GM23338 (cell line): ENCODE results near the gene KRTAP5-3. TPM values are rescaled to one million over a fixed set of nuclear protein-coding genes. Genes with fewer than 3 reads are reported as not detected.

ENCODE experiments used
- ATAC-seq: fragments of 200-7000 bp; cut with Tn5 transposase; 3 replicates; pipeline ENCODE4 v1.9.1; 2020
- DNase-seq: peaks from one replicate; pipeline ENCODE4 v3.0.0-alpha.2; 2015; ENCODE audit warnings: low spot score
- H2AFZ ChIP-seq: fragments of 200-600 bp; sonication (generic); 2 replicates; pipeline ENCODE4 v1.8.0; 2016; ENCODE audit warnings: antibody characterized with exemption, mild to moderate bottlenecking, moderate library complexity
- H3F3A ChIP-seq: fragments of 200-600 bp; sonication (generic); replicated peaks from 2 replicates; pipeline ENCODE4 v1.8.0; 2017; ENCODE audit warnings: antibody characterized with exemption, mixed run types, low read depth
- H3K27ac ChIP-seq: fragments of 200-600 bp; sonication (generic); 2 replicates; pipeline ENCODE4 v1.6.1; 2016; ENCODE audit warnings: low read depth
- H3K27me3 ChIP-seq: fragments of 200-600 bp; sonication (generic); 2 replicates; pipeline ENCODE4 v1.8.0; 2016; ENCODE audit warnings: mild to moderate bottlenecking, mixed run types, moderate library complexity; ENCODE audit not compliant: insufficient read depth
- H3K36me3 ChIP-seq: fragments of 200-600 bp; sonication (generic); 2 replicates; pipeline ENCODE4 v1.8.0; 2016; ENCODE audit warnings: mild to moderate bottlenecking; ENCODE audit not compliant: insufficient read depth
- H3K4me1 ChIP-seq: fragments of 200-600 bp; sonication (generic); 2 replicates; pipeline ENCODE4 v1.8.0; 2016; ENCODE audit warnings: mild to moderate bottlenecking, moderate library complexity; ENCODE audit not compliant: insufficient read depth
- H3K4me2 ChIP-seq: fragments of 200-600 bp; sonication (generic); 2 replicates; pipeline ENCODE4 v1.7.1; 2017; ENCODE audit warnings: mixed run types
- H3K4me3 ChIP-seq: fragments of 200-600 bp; sonication (generic); 2 replicates; pipeline ENCODE4 v1.6.1; 2016; ENCODE audit warnings: mixed run types
- H3K79me2 ChIP-seq: fragments of 200-600 bp; sonication (generic); replicated peaks from 2 replicates; pipeline ENCODE4 v1.8.0; 2017; ENCODE audit warnings: mild to moderate bottlenecking; ENCODE audit not compliant: insufficient read depth
- H3K9me2 ChIP-seq: fragments of 200-600 bp; sonication (generic); 2 replicates; pipeline ENCODE4 v1.8.0; 2017; ENCODE audit not compliant: insufficient read depth
- H4K20me1 ChIP-seq: fragments of 200-600 bp; sonication (generic); replicated peaks from 2 replicates; pipeline ENCODE4 v1.8.0; 2017; ENCODE audit warnings: mild to moderate bottlenecking; ENCODE audit not compliant: insufficient read depth
- H3K27ac Mint-ChIP-seq: 2 replicates; pipeline ENCODE4 v1.8.0; 2020; ENCODE audit warnings: inconsistent platforms, mild to moderate bottlenecking, moderate library complexity, mixed read lengths
- H3K27me3 Mint-ChIP-seq: 3 replicates; pipeline ENCODE4 v1.8.0; 2022; ENCODE audit warnings: low read depth, mild to moderate bottlenecking, moderate library complexity, mixed read lengths, inconsistent platforms; ENCODE audit not compliant: insufficient read depth, poor library complexity
- H3K36me3 Mint-ChIP-seq: 3 replicates; pipeline ENCODE4 v1.8.0; 2021; ENCODE audit warnings: low read depth, mild to moderate bottlenecking, inconsistent platforms, moderate library complexity, mixed read lengths
- H3K4me1 Mint-ChIP-seq: 3 replicates; pipeline ENCODE4 v1.8.0; 2020; ENCODE audit warnings: mild to moderate bottlenecking, inconsistent platforms, mixed read lengths
- H3K4me3 Mint-ChIP-seq: 3 replicates; pipeline ENCODE4 v1.8.0; 2021; ENCODE audit warnings: moderate library complexity, mild to moderate bottlenecking, inconsistent platforms, mixed read lengths
- H3K9me3 Mint-ChIP-seq: 3 replicates; pipeline ENCODE4 v1.8.0; 2020; ENCODE audit warnings: moderate library complexity, mild to moderate bottlenecking, inconsistent platforms, mixed read lengths
- JUNB ChIP-seq: IDR thresholded peaks from one replicate; pipeline ENCODE4 v1.6.1; 2016; ENCODE audit warnings: antibody characterized with exemption; ENCODE audit not compliant: unreplicated experiment
- POLR2AphosphoS5 ChIP-seq: IDR thresholded peaks from 2 replicates; pipeline ENCODE4 v1.6.1; 2016; ENCODE audit warnings: antibody characterized with exemption, low read depth
- ZNF114 ChIP-seq: fragments of 250-450 bp; sonication (Bioruptor Pico); IDR thresholded peaks from 2 replicates; pipeline ENCODE4 v1.5.0; 2020; ENCODE audit warnings: mild to moderate bottlenecking, moderate library complexity
- ZNF331 ChIP-seq: fragments of 250-450 bp; sonication (Bioruptor Pico); IDR thresholded peaks from 2 replicates; pipeline ENCODE4 v1.5.0; 2020; ENCODE audit warnings: low read depth, mild to moderate bottlenecking, moderate library complexity
- polyA plus RNA-seq: library from polyadenylated mRNA; unstranded; fragments of >200 nt; fragmentation: Nextera tagmentation; extraction: Ambion mirVana; gene quantifications from 2 replicates; pipeline ENCODE4 v1.2.1, GENCODE V29; 2016
- total RNA-seq: library from RNA; depleted of rRNA; stranded (reverse); fragments of >200 nt; shearing (Covaris generic); gene quantifications from 2 replicates; pipeline ENCODE4 v1.2.3, GENCODE V29; 2014
- TF ChIP-seq, protein P1 (sequence below), 2 experiments: fragments of 200-600 bp in 1 of 2; sonication (generic) in 1 of 2; conservative IDR thresholded peaks; 2 replicates each; pipeline versions ENCODE4 v1.5.1 to v1.6.1; 2016 to 2017; ENCODE audit warnings: antibody characterized with exemption in 2 of 2, low read depth in 2 of 2, mild to moderate bottlenecking in 2 of 2, moderate library complexity in 1 of 2
- TF ChIP-seq, protein P2 (sequence below): IDR thresholded peaks from one replicate; pipeline ENCODE4 v1.6.1; 2018; ENCODE audit warnings: antibody characterized with exemption; ENCODE audit not compliant: unreplicated experiment
- TF ChIP-seq, protein P3 (sequence below): fragments of 250-450 bp; sonication (Bioruptor Pico); IDR thresholded peaks from 2 replicates; pipeline ENCODE4 v1.5.0; 2020; ENCODE audit warnings: mild to moderate bottlenecking, moderate library complexity

KRTAP5-3 gene
- total and polyA plus RNA-seq, 2 experiments from 2014 or later: not detected

DNA sequence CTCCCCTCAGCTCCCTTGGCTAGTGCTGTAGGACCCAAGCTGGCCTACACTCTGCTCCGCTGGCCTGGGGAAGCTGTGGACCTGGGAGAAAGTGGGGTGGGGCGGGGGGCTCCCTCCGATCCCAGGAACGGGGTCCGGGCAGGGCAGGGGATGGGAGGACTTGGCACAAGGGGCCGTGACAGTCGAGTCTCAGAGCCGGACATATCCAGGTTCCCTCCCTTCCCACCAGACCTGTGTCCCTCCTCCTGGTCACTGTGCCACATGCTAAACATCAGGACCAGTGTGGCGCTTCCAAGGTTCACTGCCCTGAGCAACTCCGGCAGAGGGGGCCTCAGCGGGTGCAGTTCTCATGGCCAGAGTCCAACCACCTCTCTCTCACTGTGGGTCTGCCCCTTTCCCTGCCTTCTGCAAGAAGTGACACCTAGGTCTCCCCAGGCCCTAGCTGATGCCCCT lies 38.2 kb downstream of the KRTAP5-3 start:
- no peaks in the 10 kb centered on the region for H3K79me2 ChIP-seq
- H3K4me2 ChIP-seq: no peak overlapping the region
- no peaks in the 10 kb centered on the region for H3K36me3 ChIP-seq
- H3K27ac ChIP-seq: no peak overlapping the region
- no peaks in the 10 kb centered on the region for H3K9me2 ChIP-seq
- Mint-ChIP-seq H3K9me3 (no peaks in the 10 kb centered on the region), H3K4me3 (no peak overlapping the region), H3K27ac (no peak overlapping the region), H3K36me3 (no peaks in the 10 kb centered on the region), H3K27me3 (peaks cover 41% of the 10 kb centered on the region), H3K4me1 (peaks cover 21% of the 10 kb centered on the region)
- TF ChIP-seq JUNB: no peak
- TF ChIP-seq, protein P1, sequence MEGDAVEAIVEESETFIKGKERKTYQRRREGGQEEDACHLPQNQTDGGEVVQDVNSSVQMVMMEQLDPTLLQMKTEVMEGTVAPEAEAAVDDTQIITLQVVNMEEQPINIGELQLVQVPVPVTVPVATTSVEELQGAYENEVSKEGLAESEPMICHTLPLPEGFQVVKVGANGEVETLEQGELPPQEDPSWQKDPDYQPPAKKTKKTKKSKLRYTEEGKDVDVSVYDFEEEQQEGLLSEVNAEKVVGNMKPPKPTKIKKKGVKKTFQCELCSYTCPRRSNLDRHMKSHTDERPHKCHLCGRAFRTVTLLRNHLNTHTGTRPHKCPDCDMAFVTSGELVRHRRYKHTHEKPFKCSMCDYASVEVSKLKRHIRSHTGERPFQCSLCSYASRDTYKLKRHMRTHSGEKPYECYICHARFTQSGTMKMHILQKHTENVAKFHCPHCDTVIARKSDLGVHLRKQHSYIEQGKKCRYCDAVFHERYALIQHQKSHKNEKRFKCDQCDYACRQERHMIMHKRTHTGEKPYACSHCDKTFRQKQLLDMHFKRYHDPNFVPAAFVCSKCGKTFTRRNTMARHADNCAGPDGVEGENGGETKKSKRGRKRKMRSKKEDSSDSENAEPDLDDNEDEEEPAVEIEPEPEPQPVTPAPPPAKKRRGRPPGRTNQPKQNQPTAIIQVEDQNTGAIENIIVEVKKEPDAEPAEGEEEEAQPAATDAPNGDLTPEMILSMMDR (conservative IDR thresholded peaks at IDR 0.05; ENCODE audit: low read depth in 2 of 2): no peak
- no peak for TF ChIP-seq POLR2AphosphoS5
- TF ChIP-seq ZNF114 (CRISPR knock-in tag): no peak
- TF ChIP-seq ZNF331 (CRISPR knock-in tag): no peak
- TF ChIP-seq, protein P2, sequence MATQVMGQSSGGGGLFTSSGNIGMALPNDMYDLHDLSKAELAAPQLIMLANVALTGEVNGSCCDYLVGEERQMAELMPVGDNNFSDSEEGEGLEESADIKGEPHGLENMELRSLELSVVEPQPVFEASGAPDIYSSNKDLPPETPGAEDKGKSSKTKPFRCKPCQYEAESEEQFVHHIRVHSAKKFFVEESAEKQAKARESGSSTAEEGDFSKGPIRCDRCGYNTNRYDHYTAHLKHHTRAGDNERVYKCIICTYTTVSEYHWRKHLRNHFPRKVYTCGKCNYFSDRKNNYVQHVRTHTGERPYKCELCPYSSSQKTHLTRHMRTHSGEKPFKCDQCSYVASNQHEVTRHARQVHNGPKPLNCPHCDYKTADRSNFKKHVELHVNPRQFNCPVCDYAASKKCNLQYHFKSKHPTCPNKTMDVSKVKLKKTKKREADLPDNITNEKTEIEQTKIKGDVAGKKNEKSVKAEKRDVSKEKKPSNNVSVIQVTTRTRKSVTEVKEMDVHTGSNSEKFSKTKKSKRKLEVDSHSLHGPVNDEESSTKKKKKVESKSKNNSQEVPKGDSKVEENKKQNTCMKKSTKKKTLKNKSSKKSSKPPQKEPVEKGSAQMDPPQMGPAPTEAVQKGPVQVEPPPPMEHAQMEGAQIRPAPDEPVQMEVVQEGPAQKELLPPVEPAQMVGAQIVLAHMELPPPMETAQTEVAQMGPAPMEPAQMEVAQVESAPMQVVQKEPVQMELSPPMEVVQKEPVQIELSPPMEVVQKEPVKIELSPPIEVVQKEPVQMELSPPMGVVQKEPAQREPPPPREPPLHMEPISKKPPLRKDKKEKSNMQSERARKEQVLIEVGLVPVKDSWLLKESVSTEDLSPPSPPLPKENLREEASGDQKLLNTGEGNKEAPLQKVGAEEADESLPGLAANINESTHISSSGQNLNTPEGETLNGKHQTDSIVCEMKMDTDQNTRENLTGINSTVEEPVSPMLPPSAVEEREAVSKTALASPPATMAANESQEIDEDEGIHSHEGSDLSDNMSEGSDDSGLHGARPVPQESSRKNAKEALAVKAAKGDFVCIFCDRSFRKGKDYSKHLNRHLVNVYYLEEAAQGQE: no peak
- TF ChIP-seq, protein P3, sequence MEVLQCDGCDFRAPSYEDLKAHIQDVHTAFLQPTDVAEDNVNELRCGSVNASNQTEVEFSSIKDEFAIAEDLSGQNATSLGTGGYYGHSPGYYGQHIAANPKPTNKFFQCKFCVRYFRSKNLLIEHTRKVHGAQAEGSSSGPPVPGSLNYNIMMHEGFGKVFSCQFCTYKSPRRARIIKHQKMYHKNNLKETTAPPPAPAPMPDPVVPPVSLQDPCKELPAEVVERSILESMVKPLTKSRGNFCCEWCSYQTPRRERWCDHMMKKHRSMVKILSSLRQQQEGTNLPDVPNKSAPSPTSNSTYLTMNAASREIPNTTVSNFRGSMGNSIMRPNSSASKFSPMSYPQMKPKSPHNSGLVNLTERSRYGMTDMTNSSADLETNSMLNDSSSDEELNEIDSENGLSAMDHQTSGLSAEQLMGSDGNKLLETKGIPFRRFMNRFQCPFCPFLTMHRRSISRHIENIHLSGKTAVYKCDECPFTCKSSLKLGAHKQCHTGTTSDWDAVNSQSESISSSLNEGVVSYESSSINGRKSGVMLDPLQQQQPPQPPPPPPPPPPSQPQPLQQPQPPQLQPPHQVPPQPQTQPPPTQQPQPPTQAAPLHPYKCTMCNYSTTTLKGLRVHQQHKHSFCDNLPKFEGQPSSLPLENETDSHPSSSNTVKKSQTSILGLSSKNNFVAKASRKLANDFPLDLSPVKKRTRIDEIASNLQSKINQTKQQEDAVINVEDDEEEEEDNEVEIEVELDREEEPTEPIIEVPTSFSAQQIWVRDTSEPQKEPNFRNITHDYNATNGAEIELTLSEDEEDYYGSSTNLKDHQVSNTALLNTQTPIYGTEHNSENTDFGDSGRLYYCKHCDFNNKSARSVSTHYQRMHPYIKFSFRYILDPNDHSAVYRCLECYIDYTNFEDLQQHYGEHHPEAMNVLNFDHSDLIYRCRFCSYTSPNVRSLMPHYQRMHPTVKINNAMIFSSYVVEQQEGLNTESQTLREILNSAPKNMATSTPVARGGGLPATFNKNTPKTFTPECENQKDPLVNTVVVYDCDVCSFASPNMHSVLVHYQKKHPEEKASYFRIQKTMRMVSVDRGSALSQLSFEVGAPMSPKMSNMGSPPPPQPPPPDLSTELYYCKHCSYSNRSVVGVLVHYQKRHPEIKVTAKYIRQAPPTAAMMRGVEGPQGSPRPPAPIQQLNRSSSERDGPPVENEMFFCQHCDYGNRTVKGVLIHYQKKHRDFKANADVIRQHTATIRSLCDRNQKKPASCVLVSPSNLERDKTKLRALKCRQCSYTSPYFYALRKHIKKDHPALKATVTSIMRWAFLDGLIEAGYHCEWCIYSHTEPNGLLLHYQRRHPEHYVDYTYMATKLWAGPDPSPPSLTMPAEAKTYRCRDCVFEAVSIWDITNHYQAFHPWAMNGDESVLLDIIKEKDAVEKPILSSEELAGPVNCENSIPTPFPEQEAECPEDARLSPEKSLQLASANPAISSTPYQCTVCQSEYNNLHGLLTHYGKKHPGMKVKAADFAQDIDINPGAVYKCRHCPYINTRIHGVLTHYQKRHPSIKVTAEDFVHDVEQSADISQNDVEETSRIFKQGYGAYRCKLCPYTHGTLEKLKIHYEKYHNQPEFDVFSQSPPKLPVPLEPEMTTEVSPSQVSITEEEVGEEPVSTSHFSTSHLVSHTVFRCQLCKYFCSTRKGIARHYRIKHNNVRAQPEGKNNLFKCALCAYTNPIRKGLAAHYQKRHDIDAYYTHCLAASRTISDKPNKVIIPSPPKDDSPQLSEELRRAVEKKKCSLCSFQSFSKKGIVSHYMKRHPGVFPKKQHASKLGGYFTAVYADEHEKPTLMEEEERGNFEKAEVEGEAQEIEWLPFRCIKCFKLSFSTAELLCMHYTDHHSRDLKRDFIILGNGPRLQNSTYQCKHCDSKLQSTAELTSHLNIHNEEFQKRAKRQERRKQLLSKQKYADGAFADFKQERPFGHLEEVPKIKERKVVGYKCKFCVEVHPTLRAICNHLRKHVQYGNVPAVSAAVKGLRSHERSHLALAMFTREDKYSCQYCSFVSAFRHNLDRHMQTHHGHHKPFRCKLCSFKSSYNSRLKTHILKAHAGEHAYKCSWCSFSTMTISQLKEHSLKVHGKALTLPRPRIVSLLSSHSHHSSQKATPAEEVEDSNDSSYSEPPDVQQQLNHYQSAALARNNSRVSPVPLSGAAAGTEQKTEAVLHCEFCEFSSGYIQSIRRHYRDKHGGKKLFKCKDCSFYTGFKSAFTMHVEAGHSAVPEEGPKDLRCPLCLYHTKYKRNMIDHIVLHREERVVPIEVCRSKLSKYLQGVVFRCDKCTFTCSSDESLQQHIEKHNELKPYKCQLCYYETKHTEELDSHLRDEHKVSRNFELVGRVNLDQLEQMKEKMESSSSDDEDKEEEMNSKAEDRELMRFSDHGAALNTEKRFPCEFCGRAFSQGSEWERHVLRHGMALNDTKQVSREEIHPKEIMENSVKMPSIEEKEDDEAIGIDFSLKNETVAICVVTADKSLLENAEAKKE (CRISPR knock-in tag): no peak
- ATAC-seq: no peak
- no peak overlapping the region for H2AFZ ChIP-seq
- DNase-seq: no peak
- peaks cover 32% of the 10 kb centered on the region for H3K4me1 ChIP-seq
- H3F3A ChIP-seq: peaks cover 7% of the 10 kb centered on the region; the same call in 1 of the 2 replicates
- no peaks in the 10 kb centered on the region for H4K20me1 ChIP-seq
- no peak overlapping the region; the same call in 1 of the 2 replicates for H3K4me3 ChIP-seq
- H3K27me3 ChIP-seq: peaks cover 52% of the 10 kb centered on the region
